Epithelial cell of esophagus (primary cell): Measurements from ENCODE around the gene RASD1.

Source experiments
- DNase-seq: peaks from one replicate; pipeline ENCODE4 v3.0.0; 2010; ENCODE audit warnings: low read depth
- H3K4me3 ChIP-seq: 2 replicates; pipeline ENCODE4 v1.5.1; 2011; ENCODE audit warnings: mild to moderate bottlenecking, low read length, control low read depth
- CTCF ChIP-seq: IDR thresholded peaks from 2 replicates; pipeline ENCODE4 v1.5.1; 2011; ENCODE audit warnings: low read depth, mild to moderate bottlenecking, low read length, control low read depth, inconsistent platforms; ENCODE audit not compliant: insufficient read depth; ENCODE audit errors: missing control alignments

RASD1 gene

GRCh38 chr17:17446666-17447155, 49.5 kb downstream of the RASD1 start:
- DNase-seq = no peak
- TF ChIP-seq CTCF = no peak
- no peak overlapping the region for H3K4me3 ChIP-seq

DNA sequence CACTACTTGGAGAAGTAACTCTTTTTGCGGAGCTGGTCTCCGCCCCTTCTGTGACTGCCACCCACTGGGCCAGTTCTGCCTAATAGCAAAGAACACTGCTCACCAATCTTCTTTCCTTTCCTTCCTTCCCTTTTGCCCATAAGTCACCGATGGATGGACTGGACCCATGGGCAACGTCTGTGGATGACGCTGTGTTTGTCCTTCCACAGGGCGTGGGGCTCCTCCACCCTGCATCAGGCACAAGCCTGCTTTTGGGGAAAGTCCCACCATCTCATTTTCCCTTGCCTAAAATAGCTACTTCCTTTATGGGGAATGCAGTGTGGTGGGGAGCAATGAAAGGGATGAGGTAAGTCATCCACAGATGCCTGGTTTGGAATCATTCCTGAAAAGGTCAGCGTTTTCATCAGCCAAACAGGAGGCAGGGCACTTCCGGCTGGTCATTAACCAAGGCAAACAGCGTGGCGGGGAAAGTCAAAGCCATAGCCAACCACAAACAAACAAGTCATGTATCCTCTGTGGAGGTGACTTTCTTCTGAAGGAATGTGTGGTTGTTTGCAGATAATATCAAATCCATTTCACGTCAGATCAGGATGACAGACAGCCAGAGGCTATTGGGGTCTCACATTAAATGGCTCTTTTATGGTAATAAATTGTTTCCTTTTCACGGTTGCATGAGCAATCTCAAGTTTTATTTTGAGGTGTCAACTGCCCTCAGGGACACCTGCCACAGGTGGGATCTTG, 50.1 kb downstream of the RASD1 start:
- no peak overlapping the region for H3K4me3 ChIP-seq
- DNase-seq = peak; percentile 69

DNA sequence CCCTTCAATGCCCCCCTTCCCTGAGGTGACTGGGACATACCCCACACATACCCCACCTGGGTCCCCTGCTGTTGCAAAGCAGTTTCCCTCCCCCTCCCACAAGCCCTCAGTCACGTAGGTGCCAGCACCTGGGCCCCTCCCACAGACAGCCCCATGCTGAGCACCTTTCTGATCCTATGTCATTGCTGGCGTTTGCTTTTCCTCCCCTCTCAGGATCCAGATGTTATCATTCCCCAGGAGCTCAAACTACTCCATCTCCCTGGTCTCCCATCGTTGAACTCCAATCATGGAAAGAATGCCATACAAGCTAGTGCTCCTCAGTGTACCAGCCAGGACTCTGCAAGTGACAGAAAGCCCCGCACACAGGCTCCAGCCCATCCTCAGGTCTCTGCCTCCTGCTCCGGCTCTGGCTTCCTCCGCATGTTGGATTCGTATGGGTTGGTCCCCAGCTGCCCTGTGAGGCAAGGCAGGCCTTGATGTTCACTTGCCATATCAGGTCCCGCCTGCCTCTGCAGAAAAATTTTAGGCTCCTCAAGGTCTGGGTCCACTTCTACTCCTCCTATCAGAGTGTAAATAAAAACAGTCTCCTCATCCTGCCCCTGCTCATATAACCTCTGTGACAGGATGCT, 50.8 kb downstream of the RASD1 start:
- DNase-seq = no peak
- no peak overlapping the region for H3K4me3 ChIP-seq
- no peak for TF ChIP-seq CTCF

More for the DNA sequence above, 50.1 kb downstream of the RASD1 start:
- no peak for TF ChIP-seq CTCF
